Measurements from ENCODE around the gene DSP. TPM values are rescaled to one million over a fixed set of nuclear protein-coding genes. Genes with fewer than 3 reads are reported as not detected.

DSP gene
- polyA plus RNA-seq, 1 donor (not counting 4 experiments of a cell fraction or from before 2014, with no cell fraction given) = 255 TPM

DNA sequence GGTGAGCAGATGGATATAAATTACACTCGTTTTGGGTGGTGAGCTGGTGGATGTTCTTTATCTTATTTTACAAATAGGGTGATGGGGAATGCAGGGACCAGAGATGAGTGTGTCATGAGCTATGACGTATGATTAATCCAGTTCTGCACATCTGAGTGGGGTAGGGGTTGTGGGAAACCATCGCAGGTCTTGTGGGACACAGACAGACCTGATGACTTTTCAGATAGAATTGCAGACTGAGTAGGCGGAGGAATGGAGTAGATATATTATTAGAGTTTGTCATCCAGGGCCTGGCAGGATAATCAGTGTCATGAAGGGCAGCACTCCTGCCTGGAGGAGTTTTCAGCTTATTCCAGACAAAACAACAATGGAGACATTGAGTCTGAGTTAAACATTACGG lies 12.9 kb upstream of the DSP start:
- no peaks in the 10 kb centered on the region for H3K79me2 ChIP-seq (ENCODE audit: control insufficient read depth, insufficient read depth, low read length)
- H3K9me3 ChIP-seq (ENCODE audit: control insufficient read depth, low read depth, low read length) = no peaks in the 10 kb centered on the region
- no peak overlapping the region for H3K27ac ChIP-seq (ENCODE audit: control insufficient read depth, insufficient read depth, low read length)
- no peaks in the 10 kb centered on the region for H3K36me3 ChIP-seq (ENCODE audit: control insufficient read depth in 2 of 2, extremely low read depth in 1 of 2, insufficient read depth in 2 of 2, low read length in 2 of 2)
- no peak overlapping the region for H3K9ac ChIP-seq (ENCODE audit: control insufficient read depth, extremely low read depth, insufficient read depth, low read length)
- H4K20me1 ChIP-seq (ENCODE audit: control insufficient read depth, extremely low read depth, insufficient read depth, low read length) = no peaks in the 10 kb centered on the region
- H3K4me1 ChIP-seq (ENCODE audit: control insufficient read depth, extremely low read depth, insufficient read depth, low read length) = peaks cover 21% of the 10 kb centered on the region
- H2AFZ ChIP-seq (ENCODE audit: control insufficient read depth, low read length) = no peak overlapping the region
- no peaks in the 10 kb centered on the region for H3K27me3 ChIP-seq (ENCODE audit: control insufficient read depth, extremely low read depth, insufficient read depth, low read length)
- H3K4me2 ChIP-seq (ENCODE audit: control insufficient read depth, extremely low read depth, insufficient read depth, low read depth, low read length) = no peak overlapping the region
- TF ChIP-seq CTCF (optimal IDR thresholded peaks at IDR 0.05 in 1 of 3, IDR thresholded peaks at IDR 0.05 in 1 of 3, conservative IDR thresholded peaks at IDR 0.05 in 1 of 3; ENCODE audit: extremely low read depth in 1 of 3, insufficient read depth in 2 of 3, low read length in 3 of 3) = no peak
- no peak for TF ChIP-seq EZH2 (IDR thresholded peaks at IDR 0.05; ENCODE audit: low read length)
- DNase-seq (ENCODE audit: low read depth, low spot score) = no peak
- H3K9me1 ChIP-seq (ENCODE audit: control insufficient read depth, extremely low read depth, insufficient read depth, low read length) = no peaks in the 10 kb centered on the region
- H3K4me3 ChIP-seq (ENCODE audit: control insufficient read depth in 2 of 3, extremely low read depth in 1 of 3, insufficient read depth in 2 of 3, low read depth in 1 of 3, low read length in 3 of 3) = no peak overlapping the region
- no peak for FAIRE-seq
- dilution Hi-C loops (cut with MboI; ENCODE audit: extremely low pct_ligation_motif_present, low sequenced_read_pairs) = no loop called here

- H3K79me2 ChIP-seq (ENCODE audit: control insufficient read depth, insufficient read depth, low read length) = no peaks in the 10 kb centered on the region
- TF ChIP-seq EZH2 (IDR thresholded peaks at IDR 0.05; ENCODE audit: low read length) = no peak
- TF ChIP-seq CTCF (optimal IDR thresholded peaks at IDR 0.05 in 1 of 3, IDR thresholded peaks at IDR 0.05 in 1 of 3, conservative IDR thresholded peaks at IDR 0.05 in 1 of 3; ENCODE audit: extremely low read depth in 1 of 3, insufficient read depth in 2 of 3, low read length in 3 of 3) = no peak
- H2AFZ ChIP-seq (ENCODE audit: control insufficient read depth, low read length) = no peak overlapping the region
- H3K4me2 ChIP-seq (ENCODE audit: control insufficient read depth, extremely low read depth, insufficient read depth, low read depth, low read length) = no peak overlapping the region
- no peak overlapping the region for H3K9ac ChIP-seq (ENCODE audit: control insufficient read depth, extremely low read depth, insufficient read depth, low read length)
- no peaks in the 10 kb centered on the region for H3K9me1 ChIP-seq (ENCODE audit: control insufficient read depth, extremely low read depth, insufficient read depth, low read length)
- H3K9me3 ChIP-seq (ENCODE audit: control insufficient read depth, low read depth, low read length) = no peaks in the 10 kb centered on the region
- no peak overlapping the region for H3K27ac ChIP-seq (ENCODE audit: control insufficient read depth, insufficient read depth, low read length)
- H3K36me3 ChIP-seq (ENCODE audit: control insufficient read depth in 2 of 2, extremely low read depth in 1 of 2, insufficient read depth in 2 of 2, low read length in 2 of 2) = no peaks in the 10 kb centered on the region
- no peaks in the 10 kb centered on the region for H3K27me3 ChIP-seq (ENCODE audit: control insufficient read depth, extremely low read depth, insufficient read depth, low read length)
- no peak overlapping the region for H3K4me3 ChIP-seq (ENCODE audit: control insufficient read depth in 2 of 3, extremely low read depth in 1 of 3, insufficient read depth in 2 of 3, low read depth in 1 of 3, low read length in 3 of 3)
- FAIRE-seq (no peak), DNase-seq (ENCODE audit: low read depth, low spot score) (no peak)
- H4K20me1 ChIP-seq (ENCODE audit: control insufficient read depth, extremely low read depth, insufficient read depth, low read length) = no peaks in the 10 kb centered on the region
- peaks cover 18% of the 10 kb centered on the region for H3K4me1 ChIP-seq (ENCODE audit: control insufficient read depth, extremely low read depth, insufficient read depth, low read length)
- dilution Hi-C loops (cut with MboI; ENCODE audit: extremely low pct_ligation_motif_present, low sequenced_read_pairs) = no loop called here
Measured at GRCh38 chr6:7529141-7529540, 12.3 kb upstream of the DSP start.

Data from keratinocyte (primary cell).